Muscle layer of duodenum (tissue), 2 donors: ENCODE measurements around the gene MMAB.

Experiments
- H3K27ac ChIP-seq: one replicate; pipeline ENCODE4 v1.7.0; 2013; ENCODE audit warnings: mild to moderate bottlenecking, low read length
- H3K27me3 ChIP-seq: one replicate; pipeline ENCODE4 v1.7.0; 2013; ENCODE audit warnings: low read depth, mild to moderate bottlenecking, control low read depth, low read length
- H3K36me3 ChIP-seq, 2 donors: one replicate each; pipeline ENCODE4 v1.7.0; 2013; ENCODE audit warnings: low read length in 2 of 2, control low read depth in 1 of 2, mild to moderate bottlenecking in 1 of 2; ENCODE audit not compliant: insufficient read depth in 2 of 2, control insufficient read depth in 1 of 2
- H3K4me1 ChIP-seq, 2 donors: one replicate each; pipeline ENCODE4 v1.7.0; 2013; ENCODE audit warnings: low read length in 2 of 2, mild to moderate bottlenecking in 2 of 2, control low read depth in 1 of 2, moderate library complexity in 1 of 2; ENCODE audit not compliant: insufficient read depth in 2 of 2, control insufficient read depth in 1 of 2
- H3K4me3 ChIP-seq, 2 donors: one replicate each; pipeline ENCODE4 v1.7.0; 2013; ENCODE audit warnings: low read length in 2 of 2, low read depth in 1 of 2, mild to moderate bottlenecking in 1 of 2
- H3K9me3 ChIP-seq, 2 donors: one replicate each; pipeline ENCODE4 v1.7.0; 2013; ENCODE audit warnings: low read length in 2 of 2, control low read depth in 1 of 2, mild to moderate bottlenecking in 1 of 2; ENCODE audit not compliant: control insufficient read depth in 1 of 2
- donor health status: healthy.

MMAB gene

GRCh38 chr12:109581856-109582255 is 8.6 kb upstream of the MMAB start:
- no peaks in the 10 kb centered on the region for H3K9me3 ChIP-seq
- H3K27ac ChIP-seq: no peak overlapping the region
- no peaks in the 10 kb centered on the region for H3K27me3 ChIP-seq
- no peak overlapping the region for H3K4me3 ChIP-seq
- H3K36me3 ChIP-seq: peaks cover 39 to 73% of the 10 kb centered on the region in 2 donors
- no peaks in the 10 kb centered on the region for H3K4me1 ChIP-seq

GRCh38 chr12:109581334-109581691 is 8.0 kb upstream of the MMAB start:
- Histone ChIP-seq H3K36me3 (peaks cover 39 to 68% of the 10 kb centered on the region in 2 donors), H3K4me1 (no peaks in the 10 kb centered on the region), H3K27me3 (no peaks in the 10 kb centered on the region), H3K4me3 (no peak overlapping the region), H3K27ac (no peak overlapping the region), H3K9me3 (no peaks in the 10 kb centered on the region)

- H3K27me3 ChIP-seq: no peaks in the 10 kb centered on the region
- H3K36me3 ChIP-seq: peaks cover 39 to 66% of the 10 kb centered on the region in 2 donors
- H3K4me3 ChIP-seq: no peak overlapping the region
- H3K27ac ChIP-seq: no peak overlapping the region
- H3K4me1 ChIP-seq: no peaks in the 10 kb centered on the region
- H3K9me3 ChIP-seq: no peaks in the 10 kb centered on the region
These were observed 7.5 kb upstream of the MMAB start for GRCh38 chr12:109580684-109581333.

- no peak overlapping the region for H3K4me3 ChIP-seq
- no peaks in the 10 kb centered on the region for H3K27me3 ChIP-seq
- peaks cover 39 to 66% of the 10 kb centered on the region in 2 donors for H3K36me3 ChIP-seq
- H3K9me3 ChIP-seq: no peaks in the 10 kb centered on the region
- no peak overlapping the region for H3K27ac ChIP-seq
- no peaks in the 10 kb centered on the region for H3K4me1 ChIP-seq
These were observed 7.0 kb upstream of the MMAB start for GRCh38 chr12:109580272-109580671.

GRCh38 chr12:109579639-109580038 is 6.3 kb upstream of the MMAB start:
- H3K4me3 ChIP-seq: no peak overlapping the region
- H3K4me1 ChIP-seq: peaks cover 0 to 4% of the 10 kb centered on the region in 2 donors
- no peaks in the 10 kb centered on the region for H3K9me3 ChIP-seq
- peaks cover 39 to 66% of the 10 kb centered on the region in 2 donors for H3K36me3 ChIP-seq
- no peaks in the 10 kb centered on the region for H3K27me3 ChIP-seq
- no peak overlapping the region for H3K27ac ChIP-seq

GRCh38 chr12:109578330-109578927 is 5.1 kb upstream of the MMAB start:
- Histone ChIP-seq H3K27ac (no peak overlapping the region), H3K9me3 (no peaks in the 10 kb centered on the region), H3K4me1 (peaks cover 0 to 11% of the 10 kb centered on the region in 2 donors), H3K4me3 (no peak overlapping the region), H3K36me3 (peaks cover 32 to 58% of the 10 kb centered on the region in 2 donors), H3K27me3 (no peaks in the 10 kb centered on the region)

GRCh38 chr12:109577311-109577710 is 4.0 kb upstream of the MMAB start:
- peaks cover 32 to 54% of the 10 kb centered on the region in 2 donors for H3K36me3 ChIP-seq
- no peak overlapping the region for H3K27ac ChIP-seq
- no peaks in the 10 kb centered on the region for H3K9me3 ChIP-seq

GRCh38 chr12:109575683-109576082 is 2.4 kb upstream of the MMAB start:
- peaks cover 32 to 38% of the 10 kb centered on the region in 2 donors for H3K36me3 ChIP-seq
- H3K4me1 ChIP-seq: peaks cover 6 to 11% of the 10 kb centered on the region in 2 donors
- H3K27me3 ChIP-seq: no peaks in the 10 kb centered on the region
- H3K9me3 ChIP-seq: no peaks in the 10 kb centered on the region
- H3K27ac ChIP-seq: no peak overlapping the region
- H3K4me3 ChIP-seq: no peak overlapping the region

More at GRCh38 chr12:109577311-109577710, 4.0 kb upstream of the MMAB start:
- Histone ChIP-seq H3K4me3 (no peak overlapping the region), H3K27me3 (no peaks in the 10 kb centered on the region), H3K4me1 (peaks cover 6 to 11% of the 10 kb centered on the region in 2 donors)

GRCh38 chr12:109573914-109574244 is 575 bp upstream of the MMAB start:
- H3K36me3 ChIP-seq: peaks cover 19 to 26% of the 10 kb centered on the region in 2 donors
- no peaks in the 10 kb centered on the region for H3K9me3 ChIP-seq
- peak overlapping the region; percentile 86 to 91 for H3K4me3 ChIP-seq
- H3K27me3 ChIP-seq: no peaks in the 10 kb centered on the region
- H3K27ac ChIP-seq: peak overlapping the region; percentile 12
- H3K4me1 ChIP-seq: peaks cover 6 to 11% of the 10 kb centered on the region in 2 donors

GRCh38 chr12:109572506-109572845 is 828 bp downstream of the MMAB start:
- H3K4me3 ChIP-seq: peak overlapping the region; percentile 64 to 86
- no peaks in the 10 kb centered on the region for H3K9me3 ChIP-seq
- H3K27me3 ChIP-seq: no peaks in the 10 kb centered on the region
- H3K4me1 ChIP-seq: peaks cover 6 to 11% of the 10 kb centered on the region in 2 donors
- peaks cover 6 to 24% of the 10 kb centered on the region in 2 donors for H3K36me3 ChIP-seq
- H3K27ac ChIP-seq: peak overlapping the region; percentile 49

- Histone ChIP-seq H3K4me3 (no peak overlapping the region), H3K27ac (no peak overlapping the region), H3K4me1 (peaks cover 6 to 11% of the 10 kb centered on the region in 2 donors), H3K36me3 (peaks cover under 1 to 24% of the 10 kb centered on the region in 2 donors), H3K9me3 (no peaks in the 10 kb centered on the region), H3K27me3 (no peaks in the 10 kb centered on the region)
These were observed 1.4 kb downstream of the MMAB start for GRCh38 chr12:109571773-109572505.
